SHP77 (cell line): ENCODE measurements around the gene MAL.
A peak's percentile ranks its signal among the peaks of the same experiment; 100 is the strongest.

ENCODE experiments used
- DNase-seq, 2 experiments: peaks; one replicate each; lab custom pipeline; 2025; lab: John Stamatoyannopoulos, UW

MAL gene

GRCh38 chr2:95025406-95026319 lies at the start of gene MAL:
TSS of gene MAL (plus strand) at chr2:95025708. CDS start at chr2:95025793, 85 bp downstream.
- DNase-seq: no peak

- no peak for DNase-seq
These were observed 47.7 kb upstream of the MAL start for GRCh38 chr2:94977826-94978225.

- DNase-seq: no peak
These were observed 46.6 kb upstream of the MAL start for GRCh38 chr2:94978917-94979316.

GRCh38 chr2:94979406-94980375 lies 45.8 kb upstream of the MAL start:
- no peak for DNase-seq

- no peak for DNase-seq
These were observed 45.1 kb upstream of the MAL start for GRCh38 chr2:94980406-94980805.

- no peak for DNase-seq
These were observed 43.4 kb upstream of the MAL start for GRCh38 chr2:94982156-94982555.

GRCh38 chr2:94982675-94983074 lies 42.8 kb upstream of the MAL start:
- DNase-seq: no peak

- DNase-seq: no peak
These were observed 40.4 kb upstream of the MAL start for GRCh38 chr2:94984964-94985575.

GRCh38 chr2:94985636-94986035 lies 39.9 kb upstream of the MAL start:
- DNase-seq: no peak

- peak; percentile 38 to 41 for DNase-seq
These were observed 39.0 kb upstream of the MAL start for GRCh38 chr2:94986392-94986963.

- DNase-seq: no peak
These were observed 38.2 kb upstream of the MAL start for GRCh38 chr2:94987074-94988020.

GRCh38 chr2:94990956-94991355 lies 34.6 kb upstream of the MAL start:
- no peak for DNase-seq

- DNase-seq: no peak
These were observed 33.1 kb upstream of the MAL start for GRCh38 chr2:94992360-94992759.

GRCh38 chr2:94993176-94994062 lies 32.1 kb upstream of the MAL start:
- no peak for DNase-seq

- no peak for DNase-seq
These were observed 31.2 kb upstream of the MAL start for GRCh38 chr2:94994063-94994913.

GRCh38 chr2:94994914-94995552 lies 30.5 kb upstream of the MAL start:
- DNase-seq: no peak

- no peak for DNase-seq
These were observed 29.8 kb upstream of the MAL start for GRCh38 chr2:94995553-94996304.
